ENCODE data around the gene RPL13A. TPM values are rescaled to one million over a fixed set of nuclear protein-coding genes. Genes with fewer than 3 reads are reported as not detected.

RPL13A gene
- polyA plus RNA-seq, 1 of the 3 experiments (the other 2 are of a cell fraction) = 2,748 TPM

DNA sequence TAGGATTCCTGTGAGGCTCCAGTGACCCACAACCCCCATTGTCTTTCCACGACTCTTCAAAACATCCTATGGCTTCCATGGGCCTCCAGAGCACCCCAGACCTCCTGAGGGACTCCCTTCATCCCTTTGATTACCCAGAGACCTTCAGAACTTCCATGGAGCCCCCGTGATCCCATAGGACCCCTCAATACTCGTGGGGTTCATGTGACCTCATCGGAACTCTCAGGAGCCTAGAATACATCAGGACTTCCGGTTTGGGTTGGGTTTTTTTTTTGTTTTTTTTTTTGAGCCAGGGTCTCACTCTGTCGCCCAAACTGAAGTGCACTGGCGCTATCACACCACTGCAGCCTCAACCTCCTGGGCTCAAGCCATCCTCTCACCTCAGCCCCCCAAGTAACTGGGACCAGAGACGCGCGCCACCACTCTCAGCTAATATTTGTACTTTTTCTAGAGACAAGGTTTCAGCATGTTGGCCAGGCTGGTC lies 33.6 kb upstream of the RPL13A start:
- ChIA-PET CTCF (interaction anchor here (0.6 to 1.0 kb wide), 3 partner anchors 8 to 64 kb away, joined by 3 to 4 read pairs (median 3); no protein-coding TSS in a partner anchor), POLR2A (interaction anchor here (1.0 to 2.6 kb wide), 4 partner anchors 25 to 82 kb away, joined by 3 to 14 read pairs (median 4); partner anchors contain the start of gene RPS11)
- peaks cover 0 to 18% of the 10 kb centered on the region in 2 experiments; a peak in 2 of 4 replicates for H3K4me1 ChIP-seq (ENCODE audit: control insufficient read depth in 1 of 2, insufficient read depth in 2 of 2, low read depth in 1 of 2, low read length in 1 of 2)
- H3K27ac ChIP-seq (ENCODE audit: low read depth in 2 of 2, low read length in 1 of 2) = peak overlapping the region; percentile 92 to 95
- peak overlapping the region; percentile 97 for H3K9ac ChIP-seq
- H3K79me2 ChIP-seq (ENCODE audit: insufficient read depth) = peaks cover 45% of the 10 kb centered on the region
- no peak for DNase-seq
- H2AFZ ChIP-seq (ENCODE audit: low read depth) = peak overlapping the region; percentile 83
- no peaks in the 10 kb centered on the region for H3K9me3 ChIP-seq
- TF ChIP-seq TAF1 (IDR thresholded peaks at IDR 0.05; ENCODE audit: borderline replicate concordance, low read depth, low read length) (no peak), USF2 (IDR thresholded peaks at IDR 0.05; ENCODE audit: borderline replicate concordance, low read depth, low read length) (no peak), RFX5 (IDR thresholded peaks at IDR 0.05; ENCODE audit: low read length) (peak; percentile 5; the same call in 1 of the 2 replicates)
- no peaks in the 10 kb centered on the region for H4K20me1 ChIP-seq (ENCODE audit: insufficient read depth)
- no peaks in the 10 kb centered on the region for H3K27me3 ChIP-seq (ENCODE audit: insufficient read depth)
- H3K4me3 ChIP-seq (ENCODE audit: low read depth in 2 of 2, low read length in 1 of 2) = peak overlapping the region; percentile 61 to 77
- H3K36me3 ChIP-seq (replicated peaks in 1 of 2; ENCODE audit: control insufficient read depth in 1 of 2, insufficient read depth in 2 of 2, low read length in 1 of 2) = peaks cover 4 to 9% of the 10 kb centered on the region in 2 experiments
- peaks cover 25% of the 10 kb centered on the region for H3F3A ChIP-seq (replicated peaks; ENCODE audit: insufficient read depth)
- peak overlapping the region; percentile 97 for H3K4me2 ChIP-seq
- WGBS (ENCODE audit: low lambda C conversion rate) = 34% methylated on average over 10 of the region's 10 CpGs
- no peaks in the 10 kb centered on the region for H3K9me2 ChIP-seq

DNA sequence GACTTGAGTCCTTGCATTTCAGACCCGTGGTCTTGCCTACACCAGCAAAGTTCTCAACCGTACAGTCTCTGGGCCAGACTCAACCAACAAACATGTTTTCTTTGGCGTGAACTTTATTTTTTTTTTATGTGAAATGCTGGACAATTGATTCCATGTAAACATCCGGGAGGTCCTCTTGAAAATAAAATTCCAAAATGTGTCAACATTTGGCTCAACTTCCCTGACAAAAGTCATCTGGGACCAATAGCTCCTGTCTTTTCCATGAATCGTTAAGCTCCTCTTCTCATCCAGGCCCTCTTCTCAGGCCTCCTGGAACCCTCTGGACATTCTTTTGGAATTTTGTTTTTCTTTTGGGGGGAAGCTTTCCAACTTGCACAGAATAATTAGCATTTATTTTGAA lies 31.6 kb upstream of the RPL13A start:
- Histone ChIP-seq H3K4me2 (no peak overlapping the region), H3F3A (replicated peaks; ENCODE audit: insufficient read depth) (peaks cover 23% of the 10 kb centered on the region), H3K79me2 (ENCODE audit: insufficient read depth) (peaks cover 30% of the 10 kb centered on the region), H3K9ac (no peak overlapping the region), H2AFZ (ENCODE audit: low read depth) (no peak overlapping the region), H3K4me3 (ENCODE audit: low read depth in 2 of 2, low read length in 1 of 2) (no peak overlapping the region), H4K20me1 (ENCODE audit: insufficient read depth) (no peaks in the 10 kb centered on the region), H3K27ac (ENCODE audit: low read depth in 2 of 2, low read length in 1 of 2) (no peak overlapping the region), H3K36me3 (replicated peaks in 1 of 2; ENCODE audit: control insufficient read depth in 1 of 2, insufficient read depth in 2 of 2, low read length in 1 of 2) (no peaks in the 10 kb centered on the region), H3K9me3 (no peaks in the 10 kb centered on the region), H3K4me1 (ENCODE audit: control insufficient read depth in 1 of 2, insufficient read depth in 2 of 2, low read depth in 1 of 2, low read length in 1 of 2) (peaks cover 0 to 8% of the 10 kb centered on the region in 2 experiments; a peak in 1 of 4 replicates), H3K9me2 (no peaks in the 10 kb centered on the region), H3K27me3 (ENCODE audit: insufficient read depth) (no peaks in the 10 kb centered on the region)
- WGBS (ENCODE audit: low lambda C conversion rate) = 79% methylated on average over 5 of the region's 5 CpGs
- CTCF ChIA-PET = interaction anchor here (1.0 kb wide), 1 partner anchor 91 kb away, joined by 4 read pairs; no protein-coding TSS in a partner anchor
- POLR2A ChIA-PET = no interaction called here
- no peak for TF ChIP-seq SIN3A (IDR thresholded peaks at IDR 0.05; ENCODE audit: borderline replicate concordance, low read depth, low read length)
- no peak for TF ChIP-seq USF1 (IDR thresholded peaks at IDR 0.05; ENCODE audit: borderline replicate concordance, low read depth)
- TF ChIP-seq FOXM1 (IDR thresholded peaks at IDR 0.05; ENCODE audit: low read depth) = no peak
- no peak for TF ChIP-seq POLR2AphosphoS5 (IDR thresholded peaks at IDR 0.05; ENCODE audit: low read depth, low read length)
- TF ChIP-seq TEAD4 (IDR thresholded peaks at IDR 0.05; ENCODE audit: borderline replicate concordance, insufficient read depth) = no peak
- no peak for TF ChIP-seq CTCF (IDR thresholded peaks at IDR 0.05)
- no peak for TF ChIP-seq RXRA (IDR thresholded peaks at IDR 0.05; ENCODE audit: borderline replicate concordance, low read depth)
- TF ChIP-seq SMC3 (IDR thresholded peaks at IDR 0.05; ENCODE audit: low read depth, low read length) = no peak
- no peak for TF ChIP-seq EP300 (IDR thresholded peaks at IDR 0.05; ENCODE audit: borderline replicate concordance in 1 of 2, low read depth in 1 of 2, low read length in 1 of 2)
- TF ChIP-seq CHD2 (IDR thresholded peaks at IDR 0.05; ENCODE audit: low read length, partially characterized antibody) = no peak
- no peak for TF ChIP-seq JUND (IDR thresholded peaks at IDR 0.05)
- no peak for TF ChIP-seq EZH2phosphoT487 (IDR thresholded peaks at IDR 0.05; ENCODE audit: borderline replicate concordance, low read depth)
- no peak for TF ChIP-seq FOSL2 (IDR thresholded peaks at IDR 0.05; ENCODE audit: borderline replicate concordance, low read depth)
- no peak for TF ChIP-seq USF2 (IDR thresholded peaks at IDR 0.05; ENCODE audit: borderline replicate concordance, low read depth, low read length)
- TF ChIP-seq, protein P1, sequence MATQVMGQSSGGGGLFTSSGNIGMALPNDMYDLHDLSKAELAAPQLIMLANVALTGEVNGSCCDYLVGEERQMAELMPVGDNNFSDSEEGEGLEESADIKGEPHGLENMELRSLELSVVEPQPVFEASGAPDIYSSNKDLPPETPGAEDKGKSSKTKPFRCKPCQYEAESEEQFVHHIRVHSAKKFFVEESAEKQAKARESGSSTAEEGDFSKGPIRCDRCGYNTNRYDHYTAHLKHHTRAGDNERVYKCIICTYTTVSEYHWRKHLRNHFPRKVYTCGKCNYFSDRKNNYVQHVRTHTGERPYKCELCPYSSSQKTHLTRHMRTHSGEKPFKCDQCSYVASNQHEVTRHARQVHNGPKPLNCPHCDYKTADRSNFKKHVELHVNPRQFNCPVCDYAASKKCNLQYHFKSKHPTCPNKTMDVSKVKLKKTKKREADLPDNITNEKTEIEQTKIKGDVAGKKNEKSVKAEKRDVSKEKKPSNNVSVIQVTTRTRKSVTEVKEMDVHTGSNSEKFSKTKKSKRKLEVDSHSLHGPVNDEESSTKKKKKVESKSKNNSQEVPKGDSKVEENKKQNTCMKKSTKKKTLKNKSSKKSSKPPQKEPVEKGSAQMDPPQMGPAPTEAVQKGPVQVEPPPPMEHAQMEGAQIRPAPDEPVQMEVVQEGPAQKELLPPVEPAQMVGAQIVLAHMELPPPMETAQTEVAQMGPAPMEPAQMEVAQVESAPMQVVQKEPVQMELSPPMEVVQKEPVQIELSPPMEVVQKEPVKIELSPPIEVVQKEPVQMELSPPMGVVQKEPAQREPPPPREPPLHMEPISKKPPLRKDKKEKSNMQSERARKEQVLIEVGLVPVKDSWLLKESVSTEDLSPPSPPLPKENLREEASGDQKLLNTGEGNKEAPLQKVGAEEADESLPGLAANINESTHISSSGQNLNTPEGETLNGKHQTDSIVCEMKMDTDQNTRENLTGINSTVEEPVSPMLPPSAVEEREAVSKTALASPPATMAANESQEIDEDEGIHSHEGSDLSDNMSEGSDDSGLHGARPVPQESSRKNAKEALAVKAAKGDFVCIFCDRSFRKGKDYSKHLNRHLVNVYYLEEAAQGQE (IDR thresholded peaks at IDR 0.05; ENCODE audit: low read depth, low read length) = no peak
- TF ChIP-seq, protein P2, sequence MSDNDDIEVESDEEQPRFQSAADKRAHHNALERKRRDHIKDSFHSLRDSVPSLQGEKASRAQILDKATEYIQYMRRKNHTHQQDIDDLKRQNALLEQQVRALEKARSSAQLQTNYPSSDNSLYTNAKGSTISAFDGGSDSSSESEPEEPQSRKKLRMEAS (IDR thresholded peaks at IDR 0.05; ENCODE audit: low read depth) = no peak
- DNase-seq = no peak

All from SK-N-SH (cell line).